A549 (cell line): ENCODE results near the gene C4orf36.

Source experiments
- EP300 ChIP-seq, 2 experiments: fragments of >200 bp; sonication (Bioruptor Twin); formaldehyde crosslinking; IDR thresholded peaks; 2 replicates in 1 of 2; 3 replicates in 1 of 2; pipeline ENCODE4 v1.6.1; 2016 to 2017
- HDAC2 ChIP-seq: fragments of 200-600 bp; sonication (generic); IDR thresholded peaks from 2 replicates; pipeline ENCODE4 v1.6.1; 2016
- PHF8 ChIP-seq: fragments of 200-600 bp; sonication (generic); IDR thresholded peaks from 2 replicates; pipeline ENCODE4 v1.6.1; 2016; ENCODE audit warnings: low read depth, mild to moderate bottlenecking, antibody characterized with exemption, moderate library complexity, borderline replicate concordance
- POLR2A ChIP-seq: IDR thresholded peaks from 2 replicates; pipeline ENCODE4 v1.6.1; 2012; ENCODE audit warnings: mild to moderate bottlenecking, low read length

DNA sequence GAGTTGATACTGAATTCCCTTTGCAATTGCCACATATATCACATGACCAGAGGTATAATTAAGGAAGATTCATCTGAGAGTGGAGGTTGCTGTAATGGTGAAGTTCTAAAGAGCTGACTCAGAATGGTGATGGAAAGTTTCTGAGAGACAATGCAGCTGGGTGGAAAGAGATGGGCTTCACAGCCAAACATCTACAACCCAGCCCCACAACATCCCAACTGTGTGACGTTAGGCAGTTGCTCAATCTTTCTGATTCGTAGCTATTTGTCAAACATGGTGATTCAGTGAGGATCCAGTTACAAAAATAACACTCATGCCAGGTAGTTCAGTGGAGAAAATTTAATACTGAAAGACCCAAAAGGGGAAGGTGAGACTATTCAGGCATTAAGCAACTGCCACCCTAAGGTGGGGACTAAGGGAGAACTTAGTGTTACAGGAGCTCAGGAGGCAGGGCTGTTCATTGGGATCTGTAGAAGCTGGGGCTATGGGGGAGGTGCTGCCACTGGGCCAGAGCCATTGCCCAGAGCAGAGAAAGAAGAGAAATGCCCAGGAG lies 35.7 kb upstream of the C4orf36 start:
- TF ChIP-seq EP300 (IDR thresholded peaks at IDR 0.05), result peak in 1 of 2 experiments; percentile 40; a peak in 1 of 5 replicates
- TF ChIP-seq POLR2A, result no peak
- TF ChIP-seq HDAC2, result no peak
- TF ChIP-seq PHF8, result no peak
